ENCODE measurements around the gene SLC41A2.
A peak's percentile ranks its signal among the peaks of the same experiment; 100 is the strongest.

DNA sequence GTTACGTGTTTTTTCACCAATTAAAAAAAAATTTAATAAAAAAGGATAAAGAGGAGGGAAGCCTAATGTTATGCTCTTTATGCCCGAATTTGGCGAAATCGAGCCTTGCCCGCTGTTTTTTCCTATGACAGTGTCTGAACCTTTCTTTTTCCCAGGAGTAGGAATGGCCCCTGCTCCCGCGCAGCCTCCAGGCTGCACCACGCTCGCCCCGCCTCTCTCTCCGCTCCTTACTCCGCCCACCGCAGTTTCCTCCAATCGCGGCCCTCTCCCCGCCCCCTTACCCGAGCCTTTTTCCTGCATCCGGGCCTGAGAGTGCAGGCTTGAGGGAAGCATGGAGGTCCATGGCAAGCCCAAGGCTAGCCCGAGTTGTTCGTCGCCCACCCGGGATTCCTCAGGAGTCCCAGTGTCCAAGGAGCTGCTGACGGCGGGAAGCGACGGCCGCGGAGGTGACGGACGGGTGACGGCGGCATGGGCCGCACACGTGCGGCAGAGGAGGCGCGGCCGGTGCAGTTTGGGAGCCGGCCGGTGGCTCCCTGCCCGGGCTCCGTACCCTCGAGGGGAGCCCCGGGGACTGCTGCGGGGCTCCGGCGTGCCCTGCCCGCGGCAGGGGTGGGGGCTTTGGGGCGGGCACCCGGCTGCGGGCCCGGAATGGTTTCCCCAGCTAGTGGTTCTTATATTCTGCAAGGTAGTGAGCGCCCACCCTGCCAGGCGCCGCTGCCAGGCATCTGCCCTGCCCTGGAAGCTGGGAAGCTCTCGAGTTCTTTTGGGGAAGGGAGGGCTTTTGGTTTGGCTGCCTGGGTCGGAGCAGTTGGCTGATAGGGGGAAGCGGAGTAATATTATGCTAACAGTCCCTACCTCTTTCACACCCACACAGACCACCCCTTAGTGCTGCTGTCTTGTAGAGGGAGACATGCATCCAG is 28.2 kb upstream of the SLC41A2 start, which contains the start of gene NOPCHAP1:
- TF ChIP-seq CTCF (IDR thresholded peaks at IDR 0.05), result no peak
- 0 out of 2 replicates have a peak, but pooled peaks have one; percentile 65 for TF ChIP-seq CREM (CRISPR knock-in tag; IDR thresholded peaks at IDR 0.05)
- TF ChIP-seq ZNF121 (CRISPR knock-in tag; IDR thresholded peaks at IDR 0.05), result no peak
- TF ChIP-seq, protein P1, sequence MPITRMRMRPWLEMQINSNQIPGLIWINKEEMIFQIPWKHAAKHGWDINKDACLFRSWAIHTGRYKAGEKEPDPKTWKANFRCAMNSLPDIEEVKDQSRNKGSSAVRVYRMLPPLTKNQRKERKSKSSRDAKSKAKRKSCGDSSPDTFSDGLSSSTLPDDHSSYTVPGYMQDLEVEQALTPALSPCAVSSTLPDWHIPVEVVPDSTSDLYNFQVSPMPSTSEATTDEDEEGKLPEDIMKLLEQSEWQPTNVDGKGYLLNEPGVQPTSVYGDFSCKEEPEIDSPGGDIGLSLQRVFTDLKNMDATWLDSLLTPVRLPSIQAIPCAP (CRISPR knock-in tag; IDR thresholded peaks at IDR 0.05), result no peak
- TF ChIP-seq ATF2 (CRISPR knock-in tag; IDR thresholded peaks at IDR 0.05; ENCODE audit: borderline replicate concordance, low read depth), result no peak
- peak; percentile 78 for TF ChIP-seq SP1 (CRISPR knock-in tag; conservative IDR thresholded peaks at IDR 0.05)
- TF ChIP-seq TEAD1 (CRISPR knock-in tag; IDR thresholded peaks at IDR 0.05), result peak; percentile 63; the same call in 1 of the 2 replicates
- TF ChIP-seq, protein P2, sequence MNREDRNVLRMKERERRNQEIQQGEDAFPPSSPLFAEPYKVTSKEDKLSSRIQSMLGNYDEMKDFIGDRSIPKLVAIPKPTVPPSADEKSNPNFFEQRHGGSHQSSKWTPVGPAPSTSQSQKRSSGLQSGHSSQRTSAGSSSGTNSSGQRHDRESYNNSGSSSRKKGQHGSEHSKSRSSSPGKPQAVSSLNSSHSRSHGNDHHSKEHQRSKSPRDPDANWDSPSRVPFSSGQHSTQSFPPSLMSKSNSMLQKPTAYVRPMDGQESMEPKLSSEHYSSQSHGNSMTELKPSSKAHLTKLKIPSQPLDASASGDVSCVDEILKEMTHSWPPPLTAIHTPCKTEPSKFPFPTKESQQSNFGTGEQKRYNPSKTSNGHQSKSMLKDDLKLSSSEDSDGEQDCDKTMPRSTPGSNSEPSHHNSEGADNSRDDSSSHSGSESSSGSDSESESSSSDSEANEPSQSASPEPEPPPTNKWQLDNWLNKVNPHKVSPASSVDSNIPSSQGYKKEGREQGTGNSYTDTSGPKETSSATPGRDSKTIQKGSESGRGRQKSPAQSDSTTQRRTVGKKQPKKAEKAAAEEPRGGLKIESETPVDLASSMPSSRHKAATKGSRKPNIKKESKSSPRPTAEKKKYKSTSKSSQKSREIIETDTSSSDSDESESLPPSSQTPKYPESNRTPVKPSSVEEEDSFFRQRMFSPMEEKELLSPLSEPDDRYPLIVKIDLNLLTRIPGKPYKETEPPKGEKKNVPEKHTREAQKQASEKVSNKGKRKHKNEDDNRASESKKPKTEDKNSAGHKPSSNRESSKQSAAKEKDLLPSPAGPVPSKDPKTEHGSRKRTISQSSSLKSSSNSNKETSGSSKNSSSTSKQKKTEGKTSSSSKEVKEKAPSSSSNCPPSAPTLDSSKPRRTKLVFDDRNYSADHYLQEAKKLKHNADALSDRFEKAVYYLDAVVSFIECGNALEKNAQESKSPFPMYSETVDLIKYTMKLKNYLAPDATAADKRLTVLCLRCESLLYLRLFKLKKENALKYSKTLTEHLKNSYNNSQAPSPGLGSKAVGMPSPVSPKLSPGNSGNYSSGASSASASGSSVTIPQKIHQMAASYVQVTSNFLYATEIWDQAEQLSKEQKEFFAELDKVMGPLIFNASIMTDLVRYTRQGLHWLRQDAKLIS (CRISPR knock-in tag; IDR thresholded peaks at IDR 0.05; ENCODE audit: borderline replicate concordance), result no peak
- TF ChIP-seq MXD4 (CRISPR knock-in tag; IDR thresholded peaks at IDR 0.05; ENCODE audit: borderline replicate concordance), result no peak
